Measurements from ENCODE around the gene SCT. TPM values are rescaled to one million over a fixed set of nuclear protein-coding genes. Genes with fewer than 3 reads are reported as not detected.

Gene SCT
- total RNA-seq, 1 experiment from 2014 or later, result not detected

DNA sequence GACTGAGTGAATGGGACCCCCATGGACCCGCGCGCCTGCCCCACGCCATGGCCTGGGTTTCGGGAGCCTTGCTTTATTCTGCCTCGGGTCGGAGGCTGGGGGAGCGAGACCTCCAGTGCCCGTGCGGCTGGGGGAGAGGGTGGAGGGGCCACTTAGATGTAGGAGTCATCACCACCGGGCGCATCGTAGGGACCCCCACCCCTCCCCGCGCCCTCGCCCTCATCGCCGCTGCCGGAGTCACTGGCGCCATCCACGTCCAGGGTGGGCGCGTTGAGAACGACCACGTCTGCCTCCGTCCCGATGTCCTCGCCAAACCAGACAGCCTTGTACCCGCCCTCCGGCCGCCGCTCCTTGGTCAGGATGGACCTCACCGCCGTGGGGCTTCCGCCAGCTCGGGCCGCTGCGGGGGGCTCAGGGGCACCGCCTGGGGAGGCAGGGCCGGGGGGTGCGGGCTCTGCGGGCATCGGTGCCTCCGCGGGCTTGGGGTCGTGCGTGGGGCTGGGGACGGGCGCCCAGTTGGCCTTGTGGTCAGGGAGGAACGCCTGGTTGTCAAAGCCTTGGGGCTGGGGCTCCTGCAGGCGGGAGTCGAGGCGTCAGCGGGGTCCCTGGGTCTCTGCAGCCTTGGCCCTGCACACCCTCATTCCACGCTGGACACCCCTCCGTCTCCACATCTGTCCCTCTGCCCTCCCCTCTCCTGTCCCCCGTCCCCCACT lies 9.6 kb downstream of the SCT start:
- intact Hi-C loops (cut with micrococcal nuclease; ENCODE audit: unreplicated experiment), result loop anchor here (5.0 kb wide), 1 partner anchor 50 kb away; no protein-coding TSS in a partner anchor
- Histone ChIP-seq H3K4me3 (ENCODE audit: low read depth, low read length) (no peak overlapping the region), H3K27me3 (replicated peaks; ENCODE audit: control insufficient read depth, insufficient read depth, low read length) (no peaks in the 10 kb centered on the region), H3K9me3 (no peaks in the 10 kb centered on the region), H3K4me1 (peaks cover 27% of the 10 kb centered on the region), H3K36me3 (ENCODE audit: control insufficient read depth, insufficient read depth, low read length) (peaks cover 3% of the 10 kb centered on the region)
- BruUV-seq (replicated peaks), result no TSS peak
- ChIA-PET POLR2A (no interaction called here), CTCF (no interaction called here)
- H3K4me3 Mint-ChIP-seq (ENCODE audit: unreplicated experiment), result no peak overlapping the region
- H3K36me3 Mint-ChIP-seq (ENCODE audit: insufficient read depth, unreplicated experiment), result peaks cover 87% of the 10 kb centered on the region
- H3K9me3 Mint-ChIP-seq (ENCODE audit: unreplicated experiment), result no peaks in the 10 kb centered on the region
- H3K4me1 Mint-ChIP-seq (ENCODE audit: low read depth, unreplicated experiment), result peaks cover 5% of the 10 kb centered on the region
- H3K27me3 Mint-ChIP-seq (ENCODE audit: insufficient read depth, unreplicated experiment), result no peaks in the 10 kb centered on the region
- H3K27ac Mint-ChIP-seq (ENCODE audit: unreplicated experiment), result no peak overlapping the region
- DNase-seq, result no peak
- TF ChIP-seq, protein P1, sequence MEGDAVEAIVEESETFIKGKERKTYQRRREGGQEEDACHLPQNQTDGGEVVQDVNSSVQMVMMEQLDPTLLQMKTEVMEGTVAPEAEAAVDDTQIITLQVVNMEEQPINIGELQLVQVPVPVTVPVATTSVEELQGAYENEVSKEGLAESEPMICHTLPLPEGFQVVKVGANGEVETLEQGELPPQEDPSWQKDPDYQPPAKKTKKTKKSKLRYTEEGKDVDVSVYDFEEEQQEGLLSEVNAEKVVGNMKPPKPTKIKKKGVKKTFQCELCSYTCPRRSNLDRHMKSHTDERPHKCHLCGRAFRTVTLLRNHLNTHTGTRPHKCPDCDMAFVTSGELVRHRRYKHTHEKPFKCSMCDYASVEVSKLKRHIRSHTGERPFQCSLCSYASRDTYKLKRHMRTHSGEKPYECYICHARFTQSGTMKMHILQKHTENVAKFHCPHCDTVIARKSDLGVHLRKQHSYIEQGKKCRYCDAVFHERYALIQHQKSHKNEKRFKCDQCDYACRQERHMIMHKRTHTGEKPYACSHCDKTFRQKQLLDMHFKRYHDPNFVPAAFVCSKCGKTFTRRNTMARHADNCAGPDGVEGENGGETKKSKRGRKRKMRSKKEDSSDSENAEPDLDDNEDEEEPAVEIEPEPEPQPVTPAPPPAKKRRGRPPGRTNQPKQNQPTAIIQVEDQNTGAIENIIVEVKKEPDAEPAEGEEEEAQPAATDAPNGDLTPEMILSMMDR (IDR thresholded peaks at IDR 0.05; ENCODE audit: insufficient read depth in 1 of 2, low read depth in 1 of 2, low read length in 1 of 2, severe bottlenecking in 1 of 2, unreplicated experiment in 1 of 2), result no peak

DNA sequence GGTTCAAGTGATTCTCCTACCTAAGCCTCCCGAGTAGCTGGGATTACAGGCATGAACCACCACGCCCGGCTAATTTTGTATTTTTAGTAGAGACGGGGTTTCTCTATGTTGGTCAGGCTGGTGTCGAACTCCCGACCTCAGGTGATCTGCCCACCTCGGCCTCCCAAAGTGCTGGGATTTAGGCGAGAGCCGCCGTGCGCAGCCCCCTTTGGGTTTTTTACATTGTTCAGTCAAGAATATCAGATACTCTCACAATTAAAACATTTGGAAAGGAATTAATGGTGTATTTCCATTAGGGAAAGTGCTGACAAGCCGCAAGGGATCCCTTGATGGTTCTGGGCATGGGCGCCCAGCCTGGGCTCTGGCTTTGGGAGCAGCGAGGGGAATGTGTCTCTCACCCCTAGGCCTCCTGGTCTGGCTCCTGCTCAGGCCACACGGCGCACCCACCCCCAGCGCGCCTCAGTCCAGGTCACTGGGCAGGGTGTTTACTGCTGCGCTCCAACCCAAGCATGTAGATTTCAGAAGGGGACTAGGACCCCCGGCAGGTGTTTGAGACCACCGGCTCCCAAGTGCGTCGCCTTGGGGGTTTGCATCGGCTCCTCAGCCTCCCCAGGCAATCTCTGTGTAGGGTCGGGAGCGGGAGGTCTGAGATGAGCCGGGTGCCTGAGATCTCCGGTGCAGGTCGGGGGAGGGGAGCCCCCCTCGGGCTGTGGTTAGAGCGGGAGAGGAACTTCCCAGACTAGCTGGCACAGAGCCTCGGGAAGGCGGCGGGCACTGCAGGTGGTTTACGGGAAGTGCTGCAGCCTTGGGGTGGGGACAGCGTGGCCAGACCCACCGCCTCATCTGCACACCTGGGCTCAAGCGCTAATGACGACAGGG lies 10.4 kb downstream of the SCT start:
- H3K4me3 Mint-ChIP-seq (ENCODE audit: unreplicated experiment), result no peak overlapping the region
- H3K4me3 ChIP-seq (ENCODE audit: low read depth, low read length), result no peak overlapping the region; the same call in 1 of the 2 replicates
- peaks cover 27% of the 10 kb centered on the region for H3K4me1 ChIP-seq
- H3K9me3 ChIP-seq, result no peaks in the 10 kb centered on the region
- intact Hi-C loops (cut with micrococcal nuclease; ENCODE audit: unreplicated experiment), result loop anchor here (5.0 kb wide), 1 partner anchor 49 kb away; no protein-coding TSS in a partner anchor
- peak overlapping the region; percentile 89 for H3K27ac Mint-ChIP-seq (ENCODE audit: unreplicated experiment)
- H3K27me3 ChIP-seq (replicated peaks; ENCODE audit: control insufficient read depth, insufficient read depth, low read length), result no peaks in the 10 kb centered on the region
- no peaks in the 10 kb centered on the region for H3K9me3 Mint-ChIP-seq (ENCODE audit: unreplicated experiment)
- H3K36me3 Mint-ChIP-seq (ENCODE audit: insufficient read depth, unreplicated experiment), result peaks cover 88% of the 10 kb centered on the region
- peaks cover 5% of the 10 kb centered on the region for H3K4me1 Mint-ChIP-seq (ENCODE audit: low read depth, unreplicated experiment)
- TF ChIP-seq, protein P1 (IDR thresholded peaks at IDR 0.05; ENCODE audit: insufficient read depth in 1 of 2, low read depth in 1 of 2, low read length in 1 of 2, severe bottlenecking in 1 of 2, unreplicated experiment in 1 of 2), result no peak
- ChIA-PET POLR2A (interaction anchor here (0.6 kb wide), 1 partner anchor 41 kb away, joined by 3 read pairs; no protein-coding TSS in a partner anchor), CTCF (no interaction called here)
- no peaks in the 10 kb centered on the region for H3K27me3 Mint-ChIP-seq (ENCODE audit: insufficient read depth, unreplicated experiment)
- TSS peak; percentile 47 for BruUV-seq (replicated peaks)
- H3K36me3 ChIP-seq (ENCODE audit: control insufficient read depth, insufficient read depth, low read length), result peaks cover 3% of the 10 kb centered on the region
- DNase-seq, result no peak
